Effector memory CD4-positive, alpha-beta T cell (primary cell): Measurements from ENCODE around the gene TBXA2R.

Source experiments
- DNase-seq, 3 donors: peaks; one replicate each; pipeline ENCODE4 v3.0.0-alpha.2; 2020
- H3K27ac ChIP-seq: 2 replicates; pipeline ENCODE4 v1.7.0; 2013; ENCODE audit warnings: mild to moderate bottlenecking, low read length, moderate library complexity; ENCODE audit not compliant: insufficient read depth, poor library complexity, severe bottlenecking
- H3K27me3 ChIP-seq: replicated peaks from 2 replicates; pipeline ENCODE4 v1.7.0; 2013; ENCODE audit warnings: mild to moderate bottlenecking, low read length; ENCODE audit not compliant: insufficient read depth, control insufficient read depth, poor library complexity, severe bottlenecking
- H3K36me3 ChIP-seq: 2 replicates; pipeline ENCODE4 v1.7.0; 2013; ENCODE audit warnings: mild to moderate bottlenecking, low read length, moderate library complexity; ENCODE audit not compliant: control insufficient read depth, insufficient read depth
- H3K4me1 ChIP-seq: 2 replicates; pipeline ENCODE4 v1.7.0; 2013; ENCODE audit warnings: low read length, mild to moderate bottlenecking; ENCODE audit not compliant: control insufficient read depth, insufficient read depth, poor library complexity, severe bottlenecking
- H3K4me3 ChIP-seq: 2 replicates; pipeline ENCODE4 v1.7.0; 2013; ENCODE audit warnings: low read length, low read depth, mild to moderate bottlenecking; ENCODE audit not compliant: insufficient read depth, poor library complexity, severe bottlenecking
- H3K9me3 ChIP-seq: 2 replicates; pipeline ENCODE4 v1.7.0; 2013; ENCODE audit warnings: mild to moderate bottlenecking, low read length, moderate library complexity; ENCODE audit not compliant: control insufficient read depth

TBXA2R gene

DNA sequence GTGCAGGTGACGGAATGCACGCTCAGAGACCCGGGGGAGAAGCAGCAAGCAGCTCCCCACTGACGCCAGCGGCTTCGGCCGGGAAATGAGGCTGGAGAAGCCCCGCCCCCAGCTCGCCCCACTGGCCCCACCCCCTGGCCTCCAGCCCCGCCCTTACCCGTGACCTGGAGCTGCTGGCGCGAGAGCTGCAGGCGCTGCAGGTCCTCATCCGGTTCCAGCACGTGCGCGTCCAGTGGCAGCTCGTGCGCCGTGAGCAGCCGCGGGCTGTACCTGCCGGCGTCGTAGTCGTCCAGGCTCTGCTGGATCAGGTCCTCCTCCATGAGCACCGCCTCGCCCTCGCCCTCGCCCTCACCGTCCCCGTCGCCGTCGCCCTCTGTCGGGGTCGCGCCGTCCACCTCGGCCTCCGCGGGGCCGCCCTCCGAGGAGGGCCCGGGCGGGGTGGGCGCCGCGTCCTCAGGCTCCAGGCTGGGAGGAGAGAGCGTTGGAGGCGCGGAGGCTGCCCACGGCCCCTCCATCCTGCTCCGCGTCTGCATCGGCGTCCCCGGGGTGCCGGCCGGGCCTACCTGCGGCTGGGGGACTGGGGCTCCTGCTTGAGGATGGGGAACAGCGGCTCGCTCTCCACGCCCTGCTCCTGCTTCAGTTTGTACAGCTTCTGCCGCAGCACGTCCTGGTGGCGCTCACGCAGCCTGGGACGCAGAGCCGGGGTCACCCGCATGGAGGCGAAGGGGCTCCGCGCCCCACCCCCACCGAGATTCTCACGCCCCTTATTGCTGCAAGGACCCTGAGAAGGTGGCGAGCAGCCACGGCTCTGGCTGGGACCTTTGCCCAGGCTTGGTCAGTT, 6.4 kb upstream of the TBXA2R start:
- H3K36me3 ChIP-seq, result peaks cover 29% of the 10 kb centered on the region
- H3K27ac ChIP-seq, result no peak overlapping the region
- no peak overlapping the region for H3K4me3 ChIP-seq

GRCh38 chr19:3612330-3612729, 5.7 kb upstream of the TBXA2R start:
- Histone ChIP-seq H3K27me3 (no peaks in the 10 kb centered on the region), H3K9me3 (no peaks in the 10 kb centered on the region), H3K4me1 (no peaks in the 10 kb centered on the region), H3K27ac (no peak overlapping the region), H3K4me3 (no peak overlapping the region), H3K36me3 (peaks cover 29% of the 10 kb centered on the region)
- no peak for DNase-seq

More for the DNA sequence above, 6.4 kb upstream of the TBXA2R start:
- no peak for DNase-seq
- H3K4me1 ChIP-seq, result no peaks in the 10 kb centered on the region
- no peaks in the 10 kb centered on the region for H3K9me3 ChIP-seq
- no peaks in the 10 kb centered on the region for H3K27me3 ChIP-seq

- no peak overlapping the region for H3K4me3 ChIP-seq
- no peak overlapping the region for H3K27ac ChIP-seq
- H3K9me3 ChIP-seq, result no peaks in the 10 kb centered on the region
- peaks cover 2% of the 10 kb centered on the region for H3K4me1 ChIP-seq
- no peak for DNase-seq
- H3K36me3 ChIP-seq, result peaks cover 25% of the 10 kb centered on the region
- H3K27me3 ChIP-seq, result no peaks in the 10 kb centered on the region
These were observed 5.2 kb upstream of the TBXA2R start for GRCh38 chr19:3611841-3612240.

DNA sequence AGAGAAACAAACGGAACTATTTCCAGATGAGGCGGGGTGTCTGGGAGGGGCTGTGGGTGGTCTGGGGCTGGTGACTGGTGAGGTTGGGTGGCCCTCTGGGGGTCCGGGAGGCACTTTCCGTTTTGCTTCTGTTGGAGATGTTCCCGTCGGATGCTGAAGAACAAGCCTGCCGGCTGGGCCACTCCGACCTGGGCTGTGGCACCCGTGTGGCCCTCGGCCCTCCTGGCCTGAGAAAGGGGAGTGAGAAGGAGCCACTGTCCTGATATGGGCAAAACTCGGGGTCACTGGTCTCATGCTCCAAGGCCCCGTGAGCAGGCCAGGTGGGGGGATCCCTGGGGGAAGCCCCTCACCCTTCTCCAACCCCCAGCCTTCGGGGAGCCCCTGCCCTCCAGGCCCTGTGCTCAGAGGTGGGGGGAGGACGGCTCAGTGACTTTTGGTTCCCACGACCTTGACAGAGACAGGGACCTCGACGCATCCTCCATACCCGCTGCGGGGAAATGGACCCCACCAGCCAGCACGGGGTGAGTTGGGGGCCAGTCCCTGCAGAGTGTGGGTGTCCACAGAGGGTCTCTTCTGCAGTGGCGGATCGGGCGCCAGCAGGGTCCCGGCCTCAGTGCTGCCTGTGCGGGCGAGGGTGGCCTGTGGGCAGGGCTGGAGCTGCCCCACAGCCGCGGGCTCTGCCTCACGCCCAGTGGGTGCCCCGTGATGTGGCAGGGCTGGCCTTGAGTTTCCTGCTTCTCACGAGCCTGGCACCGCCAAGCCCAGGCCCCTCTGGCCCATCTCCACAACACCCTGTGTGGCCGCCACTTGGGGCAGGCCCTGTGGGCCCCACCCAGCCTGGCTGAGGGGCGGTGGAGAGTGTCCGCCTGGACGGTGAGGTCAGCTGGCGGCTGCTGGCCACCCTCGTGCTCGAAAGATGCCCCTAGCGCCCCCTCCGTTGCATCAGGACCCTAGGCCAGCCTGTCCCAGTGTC, 4.4 kb upstream of the TBXA2R start:
- no peak overlapping the region for H3K27ac ChIP-seq
- no peak for DNase-seq
- H3K36me3 ChIP-seq, result peaks cover 25% of the 10 kb centered on the region
- no peak overlapping the region for H3K4me3 ChIP-seq
- H3K9me3 ChIP-seq, result no peaks in the 10 kb centered on the region
- no peaks in the 10 kb centered on the region for H3K27me3 ChIP-seq
- peaks cover 10% of the 10 kb centered on the region for H3K4me1 ChIP-seq

DNA sequence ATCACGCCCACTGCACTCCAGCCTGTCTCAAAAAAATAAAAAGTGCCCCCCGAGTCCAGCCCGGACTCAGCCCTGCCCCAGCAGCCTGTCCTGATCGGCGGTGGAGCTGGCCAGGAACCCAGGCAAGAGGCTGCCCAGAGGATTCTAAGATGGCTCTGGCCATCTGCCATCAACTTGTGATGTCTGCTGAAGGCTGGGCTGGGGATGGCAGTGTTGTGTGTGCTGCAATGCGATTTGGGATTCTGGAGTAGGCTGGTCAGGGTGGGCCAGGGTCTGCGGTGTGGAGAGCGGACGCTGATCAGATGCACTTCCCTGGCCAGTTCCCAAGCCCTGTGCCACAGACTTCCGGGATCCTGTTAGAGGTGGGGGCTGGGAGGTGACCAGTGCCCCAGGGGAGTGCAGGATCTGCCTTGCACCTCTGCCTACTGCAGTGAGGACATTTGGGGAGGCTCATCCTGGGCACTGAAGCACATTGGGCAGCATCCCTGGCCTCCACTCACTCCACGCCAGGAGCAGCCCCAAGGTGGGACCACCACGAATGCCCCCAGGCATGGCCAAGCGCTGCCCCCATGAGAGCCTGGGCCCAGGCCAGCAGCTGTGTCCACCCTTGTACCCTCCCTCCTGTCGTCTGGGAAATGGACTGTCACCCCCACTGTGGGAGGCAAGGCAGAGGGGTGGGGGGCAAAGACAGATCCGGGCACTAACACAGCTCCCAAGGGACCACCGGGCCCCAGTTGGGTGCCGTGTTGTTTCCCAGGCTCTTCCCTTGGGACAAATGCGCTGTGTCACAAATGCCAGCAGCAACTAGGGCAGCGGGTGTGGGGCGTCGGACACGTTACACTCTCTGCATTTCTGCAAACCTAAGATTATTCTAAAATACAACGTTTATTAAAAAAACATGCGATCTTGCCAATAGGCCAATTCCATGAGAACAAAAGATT, 3.4 kb upstream of the TBXA2R start:
- Histone ChIP-seq H3K4me1 (peaks cover 19% of the 10 kb centered on the region), H3K4me3 (no peak overlapping the region), H3K27me3 (no peaks in the 10 kb centered on the region), H3K27ac (no peak overlapping the region), H3K36me3 (peaks cover 25% of the 10 kb centered on the region), H3K9me3 (no peaks in the 10 kb centered on the region)
- DNase-seq, result no peak

DNA sequence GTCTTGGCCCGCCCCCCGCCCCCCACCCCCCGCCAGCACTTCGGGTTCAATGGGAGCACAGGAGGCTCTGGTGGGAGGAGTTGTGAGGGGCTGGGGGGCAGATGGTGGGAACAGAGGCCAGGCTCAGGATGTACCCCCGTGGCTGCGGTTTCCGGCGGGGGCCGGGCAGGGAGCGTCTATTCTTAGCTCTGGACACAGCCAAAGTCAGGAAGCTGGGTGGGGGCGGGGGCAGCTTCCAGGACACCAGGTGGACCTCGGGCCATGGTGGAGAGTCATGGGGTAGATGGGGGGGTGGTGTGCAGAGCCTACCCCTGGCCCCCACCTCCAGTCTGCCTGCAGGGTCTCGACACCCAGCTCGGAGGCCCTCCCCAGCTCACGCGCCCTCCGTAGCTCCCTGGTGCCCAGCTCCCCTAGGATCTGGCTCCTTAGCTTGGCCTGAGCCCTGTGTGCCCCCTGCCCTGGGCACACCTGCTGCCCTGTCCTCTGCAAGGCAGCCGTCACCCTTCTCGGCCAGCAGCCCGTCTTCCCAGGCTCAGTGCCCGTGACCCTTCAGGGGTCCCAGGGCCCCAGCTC, 2.2 kb upstream of the TBXA2R start:
- Histone ChIP-seq H3K27ac (no peak overlapping the region), H3K27me3 (no peaks in the 10 kb centered on the region), H3K4me1 (peaks cover 26% of the 10 kb centered on the region), H3K4me3 (no peak overlapping the region), H3K36me3 (peaks cover 25% of the 10 kb centered on the region), H3K9me3 (no peaks in the 10 kb centered on the region)
- no peak for DNase-seq

GRCh38 chr19:3608079-3608641, 1.5 kb upstream of the TBXA2R start:
- DNase-seq, result no peak
- Histone ChIP-seq H3K4me1 (peaks cover 26% of the 10 kb centered on the region), H3K27me3 (no peaks in the 10 kb centered on the region), H3K9me3 (no peaks in the 10 kb centered on the region), H3K27ac (no peak overlapping the region), H3K36me3 (peaks cover 25% of the 10 kb centered on the region), H3K4me3 (no peak overlapping the region)

- DNase-seq, result no peak
- peaks cover 20% of the 10 kb centered on the region for H3K36me3 ChIP-seq
- peaks cover 26% of the 10 kb centered on the region for H3K4me1 ChIP-seq
- H3K27ac ChIP-seq, result no peak overlapping the region
- H3K9me3 ChIP-seq, result no peaks in the 10 kb centered on the region
- no peak overlapping the region for H3K4me3 ChIP-seq
- H3K27me3 ChIP-seq, result no peaks in the 10 kb centered on the region
These were observed 816 bp upstream of the TBXA2R start for GRCh38 chr19:3607303-3608078.
